ENCODE data around the gene DLGAP1. TPM values are rescaled to one million over a fixed set of nuclear protein-coding genes. Genes with fewer than 3 reads are reported as not detected.

Gene DLGAP1
- total and polyA plus RNA-seq, 10 of the 15 experiments (the other 5 are each of a cell fraction or from before 2014, with no cell fraction given): 0.23 to 27.6 (median 1.9) TPM

- H3K27ac ChIP-seq (ENCODE audit: control insufficient read depth, insufficient read depth): no peak overlapping the region
- SMC1A ChIA-PET (ENCODE audit: uncharacterized antibody, unreplicated experiment): interaction anchor here (0.9 to 2.5 kb wide), 13 partner anchors 11 to 553 kb away, joined by 3 to 8 read pairs (median 3); no protein-coding TSS in a partner anchor
- no peaks in the 10 kb centered on the region; the same call in 1 of the 3 replicates for H3K9me3 ChIP-seq (replicated peaks; ENCODE audit: control insufficient read depth, insufficient read depth, low read length)
- H3K27me3 ChIP-seq (replicated peaks in 1 of 2; ENCODE audit: control insufficient read depth in 2 of 2, insufficient read depth in 2 of 2, low read length in 1 of 2): no peaks in the 10 kb centered on the region
- H3K9ac ChIP-seq (ENCODE audit: control insufficient read depth, insufficient read depth, low read length): no peak overlapping the region
- ATAC-seq (peak; percentile 42), FAIRE-seq (no peak), DNase-seq (ENCODE audit: low read depth, low spot score) (no peak)
- TF ChIP-seq ZNF384 (IDR thresholded peaks at IDR 0.05; ENCODE audit: borderline replicate concordance, low read depth, low read length) (peak; percentile 81), YBX1 (IDR thresholded peaks at IDR 0.05) (no peak), HSF1 (IDR thresholded peaks at IDR 0.05; ENCODE audit: low read depth, low read length) (no peak), STAT3 (IDR thresholded peaks at IDR 0.05; ENCODE audit: low read depth, low read length) (no peak), IKZF2 (IDR thresholded peaks at IDR 0.05) (peak in 1 of 2 experiments; percentile 45; a peak in 2 of 4 replicates), IKZF1 (conservative IDR thresholded peaks at IDR 0.05) (peak; percentile 31; the same call in 1 of the 2 replicates), RELB (IDR thresholded peaks at IDR 0.05; ENCODE audit: low read depth) (peak; percentile 31; the same call in 1 of the 2 replicates), JUNB (IDR thresholded peaks at IDR 0.05) (no peak), TAF1 (IDR thresholded peaks at IDR 0.05; ENCODE audit: borderline replicate concordance, low read depth, low read length) (no peak)
- no peak overlapping the region for H3K4me3 ChIP-seq
- RAD21 ChIA-PET (ENCODE audit: unreplicated experiment): interaction anchor here (1.0 to 2.4 kb wide), 4 partner anchors 32 to 554 kb away, joined by 3 to 14 read pairs (median 3); no protein-coding TSS in a partner anchor
- H2AFZ ChIP-seq (ENCODE audit: control insufficient read depth, low read depth, low read length): no peak overlapping the region
- no peaks in the 10 kb centered on the region for H4K20me1 ChIP-seq (ENCODE audit: control insufficient read depth, insufficient read depth)
- BruUV-seq (replicated peaks): no TSS peak
- no peaks in the 10 kb centered on the region for H3K79me2 ChIP-seq (ENCODE audit: control insufficient read depth, insufficient read depth, low read length)
- H3K4me2 ChIP-seq (ENCODE audit: control insufficient read depth, insufficient read depth): no peak overlapping the region
- intact Hi-C loops (cut with micrococcal nuclease; ENCODE audit: unreplicated experiment) (no loop called here), in situ Hi-C loops (cut with MboI) (no loop called here)
- 13% methylated on average over 3 of the region's 3 CpGs for WGBS (ENCODE audit: insufficient coverage, insufficient replicate concordance, low lambda C conversion rate, missing lambda C conversion rate)
- POLR2A ChIA-PET: interaction anchor here (0.6 to 1.0 kb wide), 2 partner anchors 75 to 172 kb away, joined by 6 read pairs; no protein-coding TSS in a partner anchor
- CTCF ChIA-PET: interaction anchor here (0.6 to 1.4 kb wide), 2 partner anchors 29 to 42 kb away, joined by 3 read pairs; no protein-coding TSS in a partner anchor
- H3K4me1 ChIP-seq (ENCODE audit: control insufficient read depth, insufficient read depth, low read length): no peaks in the 10 kb centered on the region
- H3K36me3 ChIP-seq (ENCODE audit: control insufficient read depth in 2 of 2, insufficient read depth in 2 of 2, low read length in 1 of 2): no peaks in the 10 kb centered on the region
These were observed 13.4 kb upstream of the DLGAP1 start for GRCh38 chr18:4468511-4468910.
